PFSK-1 (cell line): ENCODE data around the gene NCKAP1.

Source experiments
- FOXP2 ChIP-seq: optimal IDR thresholded peaks from 2 replicates; pipeline ENCODE3; 2011; ENCODE audit warnings: borderline replicate concordance, control low read depth, inconsistent platforms; ENCODE audit not compliant: insufficient read depth; ENCODE audit errors: extremely low read length, extremely low read depth
- POLR2AphosphoS5 ChIP-seq: IDR thresholded peaks from 2 replicates; pipeline ENCODE4 v1.6.1; 2012; ENCODE audit warnings: low read depth, mild to moderate bottlenecking, control low read depth, low read length, moderate library complexity
- TF ChIP-seq, protein P1 (sequence below), 2 experiments: IDR thresholded peaks; 2 replicates each; pipeline versions ENCODE4 v1.6.1 to v1.8.0; 2011 to 2012; ENCODE audit warnings: low read depth in 2 of 2, low read length in 2 of 2, control low read depth in 1 of 2, inconsistent platforms in 1 of 2, mild to moderate bottlenecking in 1 of 2, moderate library complexity in 1 of 2; ENCODE audit not compliant: insufficient read depth in 1 of 2

DNA sequence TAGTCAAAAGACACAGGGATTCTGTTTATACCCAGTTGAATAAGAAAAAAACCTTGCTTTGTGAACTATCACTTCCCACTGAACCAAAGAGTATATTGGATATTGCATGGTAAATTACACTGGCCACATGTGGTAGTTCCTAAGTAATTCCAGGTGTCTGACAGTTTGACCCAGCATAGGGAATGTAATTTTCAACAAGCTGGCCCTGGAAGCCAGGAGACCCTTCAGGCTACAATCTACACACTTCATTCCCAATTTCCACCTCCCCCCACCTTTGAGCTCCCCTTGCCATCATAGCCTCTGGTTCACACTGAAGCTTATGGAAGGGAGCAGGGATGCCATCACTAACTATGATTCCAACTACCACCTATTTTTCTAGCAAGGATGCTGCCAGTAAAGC, 174.6 kb downstream of the NCKAP1 start:
- TF ChIP-seq, protein P1, sequence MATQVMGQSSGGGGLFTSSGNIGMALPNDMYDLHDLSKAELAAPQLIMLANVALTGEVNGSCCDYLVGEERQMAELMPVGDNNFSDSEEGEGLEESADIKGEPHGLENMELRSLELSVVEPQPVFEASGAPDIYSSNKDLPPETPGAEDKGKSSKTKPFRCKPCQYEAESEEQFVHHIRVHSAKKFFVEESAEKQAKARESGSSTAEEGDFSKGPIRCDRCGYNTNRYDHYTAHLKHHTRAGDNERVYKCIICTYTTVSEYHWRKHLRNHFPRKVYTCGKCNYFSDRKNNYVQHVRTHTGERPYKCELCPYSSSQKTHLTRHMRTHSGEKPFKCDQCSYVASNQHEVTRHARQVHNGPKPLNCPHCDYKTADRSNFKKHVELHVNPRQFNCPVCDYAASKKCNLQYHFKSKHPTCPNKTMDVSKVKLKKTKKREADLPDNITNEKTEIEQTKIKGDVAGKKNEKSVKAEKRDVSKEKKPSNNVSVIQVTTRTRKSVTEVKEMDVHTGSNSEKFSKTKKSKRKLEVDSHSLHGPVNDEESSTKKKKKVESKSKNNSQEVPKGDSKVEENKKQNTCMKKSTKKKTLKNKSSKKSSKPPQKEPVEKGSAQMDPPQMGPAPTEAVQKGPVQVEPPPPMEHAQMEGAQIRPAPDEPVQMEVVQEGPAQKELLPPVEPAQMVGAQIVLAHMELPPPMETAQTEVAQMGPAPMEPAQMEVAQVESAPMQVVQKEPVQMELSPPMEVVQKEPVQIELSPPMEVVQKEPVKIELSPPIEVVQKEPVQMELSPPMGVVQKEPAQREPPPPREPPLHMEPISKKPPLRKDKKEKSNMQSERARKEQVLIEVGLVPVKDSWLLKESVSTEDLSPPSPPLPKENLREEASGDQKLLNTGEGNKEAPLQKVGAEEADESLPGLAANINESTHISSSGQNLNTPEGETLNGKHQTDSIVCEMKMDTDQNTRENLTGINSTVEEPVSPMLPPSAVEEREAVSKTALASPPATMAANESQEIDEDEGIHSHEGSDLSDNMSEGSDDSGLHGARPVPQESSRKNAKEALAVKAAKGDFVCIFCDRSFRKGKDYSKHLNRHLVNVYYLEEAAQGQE (IDR thresholded peaks at IDR 0.05; ENCODE audit: insufficient read depth in 1 of 2, low read depth in 2 of 2, low read length in 2 of 2): no peak
- TF ChIP-seq POLR2AphosphoS5 (no peak), FOXP2 (no peak)
